ENCODE results near the gene STX8.
"Not testable (repeated sequence)": the region's sequence is repeated elsewhere in the genome, so short reads cannot be mapped to it uniquely, and the experiment has no call there.

STX8 gene

GRCh38 chr17:9382626-9383025 lies 193.0 kb downstream of the STX8 start:
- DNase-seq: no peak

GRCh38 chr17:9381068-9381467 lies 194.6 kb downstream of the STX8 start:
- no peak for DNase-seq

GRCh38 chr17:9380361-9380760 lies 195.3 kb downstream of the STX8 start:
- no peak for DNase-seq

- peak; percentile 6 for DNase-seq
These were observed 199.4 kb downstream of the STX8 start for GRCh38 chr17:9376177-9376576.

- peak; percentile 19 for DNase-seq
These were observed 204.6 kb downstream of the STX8 start for GRCh38 chr17:9371019-9371418.

- no peak for DNase-seq
These were observed 205.2 kb downstream of the STX8 start for GRCh38 chr17:9370467-9370866.

GRCh38 chr17:9368631-9369030 lies 207.0 kb downstream of the STX8 start:
- no peak for DNase-seq

GRCh38 chr17:9367156-9367555 lies 208.5 kb downstream of the STX8 start:
- no peak for DNase-seq

- DNase-seq: no peak
These were observed 210.7 kb downstream of the STX8 start for GRCh38 chr17:9364837-9365430.

GRCh38 chr17:9363440-9364350 lies 211.9 kb downstream of the STX8 start:
- DNase-seq: peak; percentile 49

- DNase-seq: no peak
These were observed 214.2 kb downstream of the STX8 start for GRCh38 chr17:9361188-9361955.

- no peak for DNase-seq
These were observed 214.9 kb downstream of the STX8 start for GRCh38 chr17:9360677-9361081.

GRCh38 chr17:9356488-9356911 lies 219.1 kb downstream of the STX8 start:
- no peak for DNase-seq

- no peak for DNase-seq
These were observed 219.8 kb downstream of the STX8 start for GRCh38 chr17:9355846-9356245.

- not testable (repeated sequence) for DNase-seq
These were observed 220.4 kb downstream of the STX8 start for GRCh38 chr17:9355231-9355630.

- no peak for DNase-seq
These were observed 225.5 kb downstream of the STX8 start for GRCh38 chr17:9350080-9350479.

- DNase-seq: peak; percentile 17
These were observed 229.2 kb downstream of the STX8 start for GRCh38 chr17:9346296-9346926.

GRCh38 chr17:9343516-9343915 lies 232.1 kb downstream of the STX8 start:
- DNase-seq: no peak

GRCh38 chr17:9342225-9342624 lies 233.4 kb downstream of the STX8 start:
- DNase-seq: no peak

- no peak for DNase-seq
These were observed 235.7 kb downstream of the STX8 start for GRCh38 chr17:9339958-9340357.

GRCh38 chr17:9339482-9339881 lies 236.1 kb downstream of the STX8 start:
- not testable (repeated sequence) for DNase-seq

GRCh38 chr17:9336817-9337216 lies 238.8 kb downstream of the STX8 start:
- no peak for DNase-seq

All from activated CD4-positive, alpha-beta T cell treated with anti-CD3 and anti-CD28 coated beads for 48 hours (primary cell).